Upper lobe of right lung (tissue), 1 donor: ENCODE results near the gene PLAC1. TPM values are rescaled to one million over a fixed set of nuclear protein-coding genes. Genes with fewer than 3 reads are reported as not detected.

ENCODE experiments used
- ATAC-seq: fragments of 200-7000 bp; cut with Tn5 transposase; one replicate; pipeline ENCODE4 v1.9.1; 2020; ENCODE audit warnings: mild to moderate bottlenecking, moderate library complexity
- DNase-seq: peaks from one replicate; pipeline ENCODE4 v3.0.0-alpha.2; 2020
- H3K27ac ChIP-seq: fragments of 200-600 bp; one replicate; pipeline ENCODE4 v1.8.0; 2022
- H3K27me3 ChIP-seq: fragments of 200-600 bp; one replicate; pipeline ENCODE4 v1.8.0; 2022; ENCODE audit warnings: mild to moderate bottlenecking
- H3K36me3 ChIP-seq: fragments of 200-600 bp; one replicate; pipeline ENCODE4 v1.8.0; 2022
- H3K4me1 ChIP-seq: fragments of 200-600 bp; one replicate; pipeline ENCODE4 v1.8.0; 2022
- H3K4me3 ChIP-seq: fragments of 200-600 bp; one replicate; pipeline ENCODE4 v1.8.0; 2022; ENCODE audit warnings: mild to moderate bottlenecking
- H3K9me3 ChIP-seq: fragments of 200-600 bp; one replicate; pipeline ENCODE4 v1.8.0; 2022
- intact Hi-C: fragments of 100-400 bp; cut with DNase I; formaldehyde crosslinking; loops from one replicate; pipeline ENCODE4 v1.11.0; 2022
- total RNA-seq: library from RNA; stranded (reverse); fragmentation: NEBNext Ultra II Directional; extraction: Animal tissue kit (Norgen Biotek cat#: 25700); gene quantifications from one replicate; pipeline ENCODE4 v1.2.1, GENCODE V29; 2021
- TF ChIP-seq, protein P1 (sequence below): fragments of 200-600 bp; IDR thresholded peaks from one replicate; pipeline ENCODE4 v1.8.0; 2022; ENCODE audit warnings: antibody characterized with exemption
- donor health status: DM: no; HTN: yes; CAD: no; lungs with severe emphysema.

The PLAC1 gene
- total RNA-seq, 1 donor from 2014 or later = not detected

DNA sequence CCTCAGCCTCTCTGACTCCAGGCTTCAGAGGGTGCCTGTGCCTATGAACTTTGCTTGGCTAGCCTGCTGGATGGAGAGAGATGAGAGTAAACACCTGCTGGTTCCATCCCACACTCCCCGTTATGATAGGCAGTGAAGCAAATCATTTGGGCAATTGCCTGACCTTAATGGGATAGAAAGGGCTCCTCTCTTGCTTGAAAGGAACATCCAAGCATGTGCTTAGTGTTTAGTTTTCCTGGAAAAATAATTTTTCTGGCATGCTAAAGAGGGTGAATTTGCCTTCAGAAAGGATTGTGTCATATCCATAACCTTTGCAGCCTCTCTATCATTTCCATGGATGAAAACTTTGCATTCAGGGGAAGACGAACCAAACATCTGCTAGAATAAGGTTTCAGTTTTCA is 10.8 kb downstream of the PLAC1 start:
- no peaks in the 10 kb centered on the region for H3K27me3 ChIP-seq
- intact Hi-C loops = no loop called here
- ATAC-seq = no peak

DNA sequence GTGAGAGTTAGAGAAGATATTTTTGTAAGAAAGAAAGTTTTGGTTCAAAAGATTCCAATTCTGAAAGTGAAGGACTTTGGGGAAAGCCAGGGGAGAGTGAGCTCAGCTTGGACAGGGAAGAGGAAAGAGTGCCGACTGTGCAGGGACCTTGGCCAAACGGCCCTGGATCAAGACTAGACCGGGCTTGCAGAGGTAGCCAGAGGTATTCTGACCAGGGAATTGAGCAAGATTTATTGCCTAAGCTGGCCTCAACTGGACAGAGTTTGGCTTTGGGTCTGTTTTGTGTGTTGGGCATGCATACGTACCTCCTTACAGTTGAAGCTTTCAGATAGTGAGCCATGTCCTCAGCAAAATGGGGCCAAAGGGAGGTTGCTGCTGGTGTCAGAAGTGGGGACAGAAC is 11.6 kb downstream of the PLAC1 start:
- H3K4me3 ChIP-seq = no peak overlapping the region
- ATAC-seq = no peak
- intact Hi-C loops = no loop called here
- TF ChIP-seq, protein P1, sequence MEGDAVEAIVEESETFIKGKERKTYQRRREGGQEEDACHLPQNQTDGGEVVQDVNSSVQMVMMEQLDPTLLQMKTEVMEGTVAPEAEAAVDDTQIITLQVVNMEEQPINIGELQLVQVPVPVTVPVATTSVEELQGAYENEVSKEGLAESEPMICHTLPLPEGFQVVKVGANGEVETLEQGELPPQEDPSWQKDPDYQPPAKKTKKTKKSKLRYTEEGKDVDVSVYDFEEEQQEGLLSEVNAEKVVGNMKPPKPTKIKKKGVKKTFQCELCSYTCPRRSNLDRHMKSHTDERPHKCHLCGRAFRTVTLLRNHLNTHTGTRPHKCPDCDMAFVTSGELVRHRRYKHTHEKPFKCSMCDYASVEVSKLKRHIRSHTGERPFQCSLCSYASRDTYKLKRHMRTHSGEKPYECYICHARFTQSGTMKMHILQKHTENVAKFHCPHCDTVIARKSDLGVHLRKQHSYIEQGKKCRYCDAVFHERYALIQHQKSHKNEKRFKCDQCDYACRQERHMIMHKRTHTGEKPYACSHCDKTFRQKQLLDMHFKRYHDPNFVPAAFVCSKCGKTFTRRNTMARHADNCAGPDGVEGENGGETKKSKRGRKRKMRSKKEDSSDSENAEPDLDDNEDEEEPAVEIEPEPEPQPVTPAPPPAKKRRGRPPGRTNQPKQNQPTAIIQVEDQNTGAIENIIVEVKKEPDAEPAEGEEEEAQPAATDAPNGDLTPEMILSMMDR = no peak
- no peaks in the 10 kb centered on the region for H3K27me3 ChIP-seq
- no peak overlapping the region for H3K27ac ChIP-seq
- no peaks in the 10 kb centered on the region for H3K4me1 ChIP-seq
- H3K36me3 ChIP-seq = no peaks in the 10 kb centered on the region
- H3K9me3 ChIP-seq = no peaks in the 10 kb centered on the region
- DNase-seq = no peak

More for the DNA sequence above, 10.8 kb downstream of the PLAC1 start:
- Histone ChIP-seq H3K27ac (no peak overlapping the region), H3K4me1 (no peaks in the 10 kb centered on the region), H3K4me3 (no peak overlapping the region), H3K9me3 (no peaks in the 10 kb centered on the region), H3K36me3 (no peaks in the 10 kb centered on the region)
- TF ChIP-seq, protein P1 = no peak
- DNase-seq = no peak

DNA sequence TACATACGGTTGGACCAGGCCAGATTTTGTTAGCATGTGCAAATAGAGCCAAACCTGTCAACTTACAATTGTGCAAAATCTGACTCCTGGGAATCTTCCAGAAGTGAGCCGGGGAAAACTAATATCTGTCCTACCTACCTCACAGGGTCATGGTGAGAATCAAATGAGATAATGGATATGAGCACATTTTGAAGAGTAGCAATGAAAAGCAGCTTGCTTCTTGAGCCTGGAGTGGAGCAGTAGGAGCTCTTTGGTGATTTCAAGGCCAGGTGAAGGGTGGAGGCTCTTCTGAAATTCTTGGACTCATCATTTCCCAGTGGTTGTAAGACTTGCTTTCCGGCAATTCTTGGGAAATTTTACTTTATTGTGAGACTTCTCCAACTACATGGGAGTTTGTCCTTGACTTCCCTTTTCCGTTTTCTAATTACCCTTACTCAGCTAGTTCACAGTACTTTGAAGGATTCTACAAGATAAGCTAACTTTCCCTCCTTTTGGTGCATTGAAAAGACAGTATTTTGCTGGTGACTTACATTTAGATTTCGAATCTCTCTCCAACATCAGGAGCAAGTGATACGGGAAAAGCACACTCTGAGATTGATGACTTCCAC is 12.2 kb downstream of the PLAC1 start:
- intact Hi-C loops = no loop called here
- ATAC-seq = no peak
- no peak for DNase-seq
- no peaks in the 10 kb centered on the region for H3K36me3 ChIP-seq
- no peak overlapping the region for H3K27ac ChIP-seq
- no peaks in the 10 kb centered on the region for H3K27me3 ChIP-seq
- H3K4me3 ChIP-seq = no peak overlapping the region
- H3K4me1 ChIP-seq = no peaks in the 10 kb centered on the region
- TF ChIP-seq, protein P1 = no peak
- H3K9me3 ChIP-seq = no peaks in the 10 kb centered on the region

DNA sequence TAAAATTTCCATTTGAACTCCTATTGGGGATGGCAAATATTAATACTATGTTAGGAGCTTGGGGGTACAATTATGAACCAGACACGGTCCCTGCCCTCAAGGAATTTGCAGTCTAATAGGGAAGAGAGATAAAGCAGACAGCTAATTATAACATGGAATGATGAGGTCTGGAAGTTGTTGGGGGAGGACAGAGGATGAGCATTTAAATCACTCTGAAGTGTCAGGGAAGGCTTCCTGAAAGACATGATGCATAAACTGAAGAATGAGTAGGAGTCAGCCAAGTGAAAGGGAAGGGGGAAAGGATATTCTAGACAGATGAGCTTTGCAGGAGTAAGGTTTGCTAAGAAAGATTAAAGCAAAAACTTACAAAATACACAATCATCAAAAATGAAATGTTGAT is 15.9 kb downstream of the PLAC1 start:
- no peak overlapping the region for H3K27ac ChIP-seq
- no peaks in the 10 kb centered on the region for H3K4me1 ChIP-seq
- TF ChIP-seq, protein P1 = no peak
- no peaks in the 10 kb centered on the region for H3K36me3 ChIP-seq
- ATAC-seq (no peak), DNase-seq (no peak)
- H3K4me3 ChIP-seq = no peak overlapping the region
- no peaks in the 10 kb centered on the region for H3K27me3 ChIP-seq
- intact Hi-C loops = no loop called here
- H3K9me3 ChIP-seq = no peaks in the 10 kb centered on the region

DNA sequence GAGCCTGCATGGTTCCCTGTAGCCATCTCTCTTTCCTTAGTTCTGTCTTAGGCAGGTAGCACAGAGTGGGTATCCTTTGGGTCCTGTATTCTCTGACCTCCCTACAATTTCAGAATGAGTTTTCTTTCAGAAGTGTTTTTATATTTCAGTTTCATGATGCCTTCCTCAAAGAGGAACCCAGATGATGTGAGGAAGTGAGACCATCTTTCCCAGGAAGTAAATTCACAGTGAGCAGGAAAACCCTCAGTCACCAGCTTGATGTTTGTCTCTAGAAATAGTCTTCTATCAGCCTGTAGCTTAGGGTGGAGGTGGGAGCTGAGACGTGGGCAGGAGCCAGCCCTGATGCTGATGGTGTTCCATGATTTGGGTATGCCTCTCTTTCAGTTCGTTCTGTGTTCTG is 16.9 kb downstream of the PLAC1 start:
- DNase-seq = no peak
- Histone ChIP-seq H3K27me3 (no peaks in the 10 kb centered on the region), H3K4me1 (no peaks in the 10 kb centered on the region), H3K4me3 (no peak overlapping the region), H3K27ac (no peak overlapping the region), H3K9me3 (no peaks in the 10 kb centered on the region), H3K36me3 (no peaks in the 10 kb centered on the region)
- TF ChIP-seq, protein P1 = no peak
- ATAC-seq = no peak
- intact Hi-C loops = no loop called here

DNA sequence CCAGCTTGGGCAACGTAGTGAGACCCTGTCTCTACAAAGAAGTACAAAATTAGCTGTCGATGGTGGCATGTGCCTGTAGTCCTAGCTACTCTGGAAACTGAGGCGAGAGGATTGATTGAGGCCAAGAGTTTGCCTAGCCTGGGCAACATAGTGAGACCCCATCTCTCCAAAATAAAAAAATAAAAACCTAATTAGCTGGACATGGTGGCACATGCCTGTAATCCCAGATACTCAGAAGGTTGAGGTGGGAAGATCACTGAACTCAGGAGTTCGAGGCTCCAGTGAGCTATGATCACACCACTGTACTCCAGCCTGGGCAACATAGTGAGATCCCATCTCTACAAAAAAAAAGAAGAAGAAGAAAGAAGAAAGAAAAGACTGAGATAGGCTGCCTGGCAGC is 17.4 kb downstream of the PLAC1 start:
- Histone ChIP-seq H3K27me3 (no peaks in the 10 kb centered on the region), H3K36me3 (no peaks in the 10 kb centered on the region), H3K4me3 (no peak overlapping the region), H3K9me3 (no peaks in the 10 kb centered on the region), H3K4me1 (no peaks in the 10 kb centered on the region), H3K27ac (no peak overlapping the region)
- DNase-seq = no peak
- ATAC-seq = no peak
- TF ChIP-seq, protein P1 = no peak
- intact Hi-C loops = no loop called here
